HG03558 (cell line): ENCODE results near the gene POLR2A.

Experiments used
- ATAC-seq: cut with Tn5 transposase; IDR thresholded peaks from one replicate; pipeline ENCODE4 v1.9.1; 2021; ENCODE audit warnings: moderate number of reproducible peaks; ENCODE audit not compliant: unreplicated experiment; ENCODE audit errors: extremely low read depth

POLR2A gene

DNA sequence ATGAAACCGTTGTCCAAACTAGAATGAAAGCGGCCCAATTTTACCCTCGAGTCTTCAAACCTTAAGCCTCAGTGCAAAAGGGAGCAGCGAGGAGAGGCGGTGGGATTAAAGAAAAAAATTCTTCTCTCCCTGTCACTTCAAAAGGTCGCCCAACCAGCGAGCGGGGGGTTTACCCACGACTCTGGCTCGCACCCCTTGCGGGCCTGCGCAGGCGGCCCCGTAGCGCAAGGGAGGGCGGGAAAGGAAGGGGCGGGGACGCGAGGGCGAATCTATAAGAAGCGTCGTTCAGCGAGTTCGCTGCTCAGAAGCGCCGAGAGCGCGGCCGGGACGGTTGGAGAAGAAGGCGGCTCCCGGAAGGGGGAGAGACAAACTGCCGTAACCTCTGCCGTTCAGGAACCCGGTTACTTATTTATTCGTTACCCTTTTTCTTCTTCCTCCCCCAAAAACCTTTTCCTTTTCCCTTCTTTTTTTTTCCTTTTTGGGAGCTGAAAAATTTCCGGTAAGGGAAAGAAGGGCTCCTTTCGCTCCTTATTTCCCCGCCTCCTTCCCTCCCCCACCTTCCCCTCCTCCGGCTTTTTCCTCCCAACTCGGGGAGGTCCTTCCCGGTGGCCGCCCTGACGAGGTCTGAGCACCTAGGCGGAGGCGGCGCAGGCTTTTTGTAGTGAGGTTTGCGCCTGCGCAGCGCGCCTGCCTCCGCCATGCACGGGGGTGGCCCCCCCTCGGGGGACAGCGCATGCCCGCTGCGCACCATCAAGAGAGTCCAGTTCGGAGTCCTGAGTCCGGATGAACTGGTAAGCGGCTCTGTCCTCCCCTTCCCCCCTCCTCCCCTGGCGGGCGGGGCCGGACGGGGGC lies at the start of gene POLR2A:
TSS of gene POLR2A (plus strand) at position 300 of the 852 bp plus-strand sequence.
- peak; percentile 42 for ATAC-seq

DNA sequence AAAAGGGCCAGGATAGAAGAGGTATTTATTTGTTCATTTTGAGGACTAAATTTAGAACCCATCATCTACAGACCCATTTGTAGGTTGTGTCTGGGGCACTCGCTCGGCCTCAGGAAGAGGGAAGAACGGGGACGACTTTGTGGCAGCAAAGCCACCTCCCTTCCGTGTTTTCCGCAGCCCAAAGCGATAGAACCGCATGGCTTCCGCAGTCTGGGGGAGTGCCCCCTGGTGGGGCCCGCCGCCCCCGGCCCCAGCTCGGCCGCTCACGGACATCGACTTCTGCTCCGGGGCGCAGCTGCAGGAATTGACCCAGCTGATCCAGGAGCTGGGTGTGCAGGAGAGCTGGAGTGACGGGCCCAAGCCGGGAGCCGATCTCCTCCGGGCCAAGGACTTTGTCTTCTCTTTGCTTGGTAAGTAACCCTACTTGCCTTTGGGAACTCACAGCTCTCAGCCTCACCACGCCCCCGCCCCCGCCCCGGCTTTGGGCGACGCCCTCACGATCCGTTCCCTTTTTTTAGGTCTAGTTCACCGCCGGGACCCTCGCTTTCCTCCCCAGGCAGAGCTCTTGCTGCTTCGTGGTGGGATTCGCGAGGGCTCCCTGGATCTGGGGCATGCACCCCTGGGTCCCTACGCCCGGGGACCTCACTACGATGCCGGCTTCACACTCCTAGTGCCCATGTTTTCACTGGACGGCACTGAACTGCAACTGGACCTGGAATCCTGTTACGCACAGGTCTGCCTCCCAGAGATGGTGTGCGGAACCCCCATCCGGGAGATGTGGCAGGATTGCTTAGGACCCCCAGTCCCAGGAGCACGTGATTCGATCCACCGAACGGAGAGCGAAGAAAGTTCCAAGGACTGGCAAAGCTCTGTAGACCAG lies 48.2 kb upstream of the POLR2A start:
- ATAC-seq: no peak

DNA sequence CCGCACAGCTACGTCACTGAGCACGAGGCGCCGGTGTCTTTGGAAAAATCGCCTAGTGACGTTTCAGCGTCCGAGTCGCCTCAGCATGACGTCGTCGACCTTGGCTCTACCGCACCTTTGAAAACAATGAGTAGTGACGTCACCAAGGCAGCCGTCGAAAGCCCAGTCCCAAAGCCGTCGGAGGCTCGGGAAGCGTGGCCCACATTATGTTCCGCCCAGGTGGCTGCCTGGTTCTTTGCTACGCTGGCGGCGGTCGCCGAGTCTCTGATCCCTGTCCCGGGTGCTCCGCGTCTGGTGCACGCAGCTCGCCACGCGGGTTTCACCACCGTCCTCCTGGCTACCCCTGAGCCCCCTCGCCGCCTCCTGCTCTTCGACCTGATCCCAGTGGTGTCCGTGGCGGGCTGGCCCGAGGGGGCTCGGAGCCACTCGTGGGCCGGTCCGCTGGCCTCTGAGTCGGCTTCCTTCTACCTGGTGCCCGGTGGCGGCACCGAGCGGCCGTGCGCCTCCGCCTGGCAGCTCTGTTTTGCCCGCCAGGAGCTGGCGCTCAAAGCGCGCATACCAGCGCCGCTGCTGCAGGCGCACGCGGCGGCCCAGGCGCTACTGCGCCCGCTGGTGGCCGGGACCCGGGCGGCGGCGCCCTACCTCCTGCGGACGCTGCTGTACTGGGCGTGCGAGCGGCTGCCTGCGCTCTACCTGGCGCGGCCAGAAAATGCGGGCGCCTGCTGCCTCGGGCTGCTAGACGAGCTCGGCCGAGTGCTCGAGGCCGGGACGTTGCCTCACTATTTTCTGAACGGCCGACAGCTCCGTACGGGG lies 47.4 kb upstream of the POLR2A start:
- ATAC-seq: no peak

GRCh38 chr17:7437369-7437863 lies 46.8 kb upstream of the POLR2A start:
- ATAC-seq: no peak

DNA sequence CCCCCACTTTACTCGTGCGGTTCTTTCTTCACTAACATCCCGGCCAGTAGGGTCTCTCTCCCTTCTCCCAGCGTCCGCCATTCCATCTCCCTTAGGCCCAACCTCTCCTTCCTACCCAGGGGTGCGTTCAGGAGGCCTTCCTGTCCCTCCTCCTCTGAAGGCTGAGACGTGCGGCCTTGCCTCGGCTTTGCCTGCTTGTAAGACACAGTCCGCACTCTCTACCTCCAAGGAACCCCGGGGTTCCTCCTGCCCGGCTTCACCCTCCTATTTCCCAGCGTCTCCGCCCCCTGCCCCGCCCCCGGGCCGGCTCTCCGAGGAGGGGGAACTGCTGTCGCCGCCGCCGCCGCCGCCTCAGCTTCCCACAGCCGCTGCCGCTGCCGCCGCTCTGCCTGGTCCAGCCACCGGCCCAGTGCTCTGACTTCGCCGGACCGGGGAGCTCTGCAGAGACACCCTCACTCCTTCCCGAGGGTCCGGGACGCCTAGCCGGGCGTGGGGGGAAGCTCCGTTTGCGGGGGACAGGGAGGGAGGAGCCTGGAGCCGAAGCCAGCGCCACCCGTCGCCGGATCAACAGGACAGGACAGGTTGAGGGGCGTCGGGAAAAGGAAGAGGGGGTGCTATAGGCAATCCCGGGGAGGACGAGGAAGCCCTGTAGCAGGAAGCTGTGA lies 46.1 kb upstream of the POLR2A start:
- no peak for ATAC-seq

DNA sequence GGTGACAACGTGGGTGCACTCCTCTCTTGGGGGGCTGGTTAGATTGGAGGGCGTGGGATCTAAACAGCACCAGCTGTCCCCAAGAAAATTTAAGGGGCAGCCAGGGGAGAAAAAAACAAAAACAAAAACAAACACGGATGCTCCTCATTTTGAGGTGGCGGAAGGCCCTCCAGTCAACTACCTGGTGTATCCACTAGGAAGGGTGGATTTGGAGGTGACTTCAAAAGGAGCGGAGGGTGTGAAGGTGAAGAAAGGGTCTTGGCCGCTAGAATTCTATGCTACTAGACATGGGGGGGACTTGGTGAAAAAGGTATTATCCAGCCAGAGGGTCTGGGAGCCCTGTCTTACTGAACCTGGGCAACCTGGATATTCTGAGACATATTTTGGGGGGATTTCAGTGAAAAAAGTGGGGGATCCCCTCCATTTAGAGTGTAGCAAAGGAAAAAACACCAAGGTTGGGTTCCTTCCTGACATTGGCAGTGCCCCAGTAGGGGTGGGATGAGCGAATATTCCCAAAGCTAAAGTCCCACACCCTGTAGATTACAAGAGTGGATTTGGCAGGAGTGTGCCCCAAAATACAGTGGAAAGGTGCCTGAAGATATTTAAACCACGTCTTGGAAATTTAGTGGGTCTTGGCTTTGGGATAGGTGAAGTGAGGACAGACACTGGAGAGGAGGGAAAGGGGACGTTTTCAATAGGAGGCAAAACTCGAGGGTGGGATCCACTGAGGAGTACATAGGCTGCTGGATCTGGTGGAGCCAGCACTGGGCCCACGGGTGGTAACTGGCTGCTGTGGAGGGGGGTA lies 45.3 kb upstream of the POLR2A start:
- no peak for ATAC-seq

GRCh38 chr17:7439462-7440112 lies 44.6 kb upstream of the POLR2A start, which contains the start of gene FGF11:
Gene FGF11, plus strand, starts transcription at chr17:7439512. Its CDS starts 109 bp downstream, at chr17:7439621.
- no peak for ATAC-seq

DNA sequence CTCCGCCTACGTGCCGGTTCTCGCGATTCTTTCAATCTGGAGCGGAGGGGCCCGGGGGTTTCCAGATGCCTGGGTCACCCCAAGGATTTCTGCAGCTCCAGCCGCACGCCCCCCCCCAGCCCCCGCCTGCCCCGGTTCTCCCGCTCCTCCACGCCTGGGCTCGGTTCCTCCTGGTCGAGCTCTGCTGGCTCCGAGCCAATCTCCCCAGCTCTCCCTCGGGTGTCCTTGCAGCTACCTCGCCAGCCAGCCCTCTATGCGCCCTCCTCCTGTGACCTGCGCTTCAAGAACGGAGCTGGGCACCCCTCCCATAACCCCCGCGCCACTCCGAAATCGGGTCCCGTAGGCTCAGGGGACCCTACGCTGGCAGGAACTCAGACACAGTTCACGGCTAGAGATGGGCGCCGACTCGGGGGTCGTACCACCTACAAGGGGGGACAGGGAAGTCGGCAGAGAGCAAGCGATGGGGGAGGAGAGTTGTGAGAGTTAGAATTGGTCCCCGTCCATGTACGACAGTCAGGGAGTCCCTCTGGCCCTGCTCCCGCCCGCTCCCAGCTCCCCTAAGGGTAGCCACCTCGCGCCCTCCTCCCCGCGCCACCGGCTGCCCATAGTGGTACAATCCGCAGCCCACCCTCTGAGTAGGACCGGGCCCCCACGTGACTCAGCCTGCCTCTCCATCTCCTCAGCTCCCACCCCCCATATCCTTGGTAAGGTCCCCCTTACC lies 43.9 kb upstream of the POLR2A start:
- no peak for ATAC-seq

- ATAC-seq: no peak
These were observed 43.4 kb upstream of the POLR2A start for GRCh38 chr17:7440834-7441195.

DNA sequence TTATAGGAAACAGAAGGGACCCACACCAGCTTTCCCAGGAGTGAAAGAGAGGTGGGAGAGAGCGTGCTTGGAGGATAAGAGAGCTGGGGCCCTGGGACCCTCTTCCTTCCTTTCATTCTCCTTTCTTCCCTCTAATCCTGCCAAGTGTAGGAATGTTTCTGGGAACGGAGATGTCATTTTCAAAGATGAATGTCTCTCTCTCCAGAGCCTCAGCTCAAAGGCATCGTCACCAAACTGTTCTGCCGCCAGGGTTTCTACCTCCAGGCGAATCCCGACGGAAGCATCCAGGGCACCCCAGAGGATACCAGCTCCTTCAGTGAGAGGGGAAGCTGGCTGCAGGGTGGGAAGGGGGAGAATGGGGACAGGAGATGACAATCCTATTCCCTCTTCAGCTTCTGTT lies 42.9 kb upstream of the POLR2A start:
- ATAC-seq: no peak

GRCh38 chr17:7442142-7442541 lies 42.0 kb upstream of the POLR2A start:
- no peak for ATAC-seq

- no peak for ATAC-seq
These were observed 40.4 kb upstream of the POLR2A start for GRCh38 chr17:7443499-7444485.

- no peak for ATAC-seq
These were observed 39.2 kb upstream of the POLR2A start, which contains the start of gene CHRNB1 for GRCh38 chr17:7444682-7445618. Gene CHRNB1, plus strand, starts transcription at chr17:7445061. Its CDS starts 67 bp downstream, at chr17:7445128.

- no peak for ATAC-seq
These were observed 38.6 kb upstream of the POLR2A start for GRCh38 chr17:7445619-7445968.

GRCh38 chr17:7448461-7448860 lies 35.7 kb upstream of the POLR2A start:
- ATAC-seq: no peak
